ENCODE measurements around the gene RNPS1.

GRCh38 chr16:2208772-2209171, 59.2 kb downstream of the RNPS1 start:
- TF ChIP-seq CTCF (IDR thresholded peaks at IDR 0.05; ENCODE audit: insufficient read depth, low read length, poor library complexity, severe bottlenecking) (no peak), EZH2phosphoT487 (conservative IDR thresholded peaks at IDR 0.05; ENCODE audit: low read length) (no peak)
